BJ (cell line): Measurements from ENCODE around the gene GAB1. TPM values are rescaled to one million over a fixed set of nuclear protein-coding genes. Genes with fewer than 3 reads are reported as not detected.

ENCODE experiments used
- CTCF ChIA-PET: fragments of 350-600 bp; formaldehyde crosslinking; extraction: SDS; loops from one replicate; lab custom pipeline; 2021; ENCODE audit warnings: antibody characterized with exemption, inconsistent platforms; lab: Yijun Ruan, JAX
- POLR2A ChIA-PET: fragments of 300-600 bp; sonication (Branson Sonifier 250); formaldehyde crosslinking; extraction: SDS; loops from one replicate; lab custom pipeline; 2021; ENCODE audit warnings: antibody characterized with exemption; lab: Charles Lee
- DNase-seq: peaks from one replicate; pipeline ENCODE4 v3.0.0-alpha.2; 2011; ENCODE audit warnings: low read depth
- H3K27me3 ChIP-seq: 2 replicates; pipeline ENCODE4 v1.6.0; 2011; ENCODE audit warnings: low read length; ENCODE audit not compliant: control insufficient read depth, insufficient read depth
- H3K36me3 ChIP-seq: 2 replicates; pipeline ENCODE4 v1.5.1; 2011; ENCODE audit warnings: low read length; ENCODE audit not compliant: control insufficient read depth, insufficient read depth
- H3K4me3 ChIP-seq: 2 replicates; pipeline ENCODE4 v1.5.1; 2011; ENCODE audit warnings: low read depth, mild to moderate bottlenecking, control low read depth, low read length
- CTCF ChIP-seq: IDR thresholded peaks from 2 replicates; pipeline ENCODE4 v1.5.1; 2011; ENCODE audit warnings: low read depth, mild to moderate bottlenecking, control low read depth, inconsistent platforms, low read length, moderate library complexity; ENCODE audit not compliant: insufficient read depth
- polyA plus RNA-seq: library from polyadenylated mRNA; depleted of rRNA; stranded (reverse); fragments of >200 nt; gene quantifications from 2 replicates; pipeline ENCODE4 v1.2.3, GENCODE V29; 2011

GAB1 gene
- polyA plus RNA-seq, 1 experiment = 10.7 TPM

- CTCF ChIA-PET = interaction anchor here (0.6 to 0.9 kb wide), 2 partner anchors 10 to 117 kb away, joined by 3 read pairs; no protein-coding TSS in a partner anchor
- Histone ChIP-seq H3K36me3 (no peaks in the 10 kb centered on the region), H3K27me3 (no peaks in the 10 kb centered on the region; the same call in 1 of the 2 replicates), H3K4me3 (no peak overlapping the region)
- POLR2A ChIA-PET = no interaction called here
- no peak for TF ChIP-seq CTCF
- no peak for DNase-seq
Observed at GRCh38 chr4:143313521-143313920, 23.2 kb upstream of the GAB1 start.

GRCh38 chr4:143313996-143314395, 22.7 kb upstream of the GAB1 start:
- TF ChIP-seq CTCF = no peak
- no peak for DNase-seq
- no peaks in the 10 kb centered on the region for H3K36me3 ChIP-seq
- H3K4me3 ChIP-seq = no peak overlapping the region
- no peaks in the 10 kb centered on the region; the same call in 1 of the 2 replicates for H3K27me3 ChIP-seq
- ChIA-PET POLR2A (no interaction called here), CTCF (interaction anchor here (0.9 kb wide), 1 partner anchor 10 kb away, joined by 3 read pairs; no protein-coding TSS in a partner anchor)

GRCh38 chr4:143320113-143320512, 16.6 kb upstream of the GAB1 start:
- CTCF ChIA-PET = no interaction called here
- DNase-seq = no peak
- TF ChIP-seq CTCF = no peak
- Histone ChIP-seq H3K4me3 (no peak overlapping the region), H3K36me3 (no peaks in the 10 kb centered on the region), H3K27me3 (no peaks in the 10 kb centered on the region; the same call in 1 of the 2 replicates)
- POLR2A ChIA-PET = no interaction called here

GRCh38 chr4:143326735-143327134, 9.9 kb upstream of the GAB1 start:
- no peak for DNase-seq
- H3K4me3 ChIP-seq = no peak overlapping the region
- H3K27me3 ChIP-seq = no peaks in the 10 kb centered on the region
- CTCF ChIA-PET = no interaction called here
- H3K36me3 ChIP-seq = no peaks in the 10 kb centered on the region
- POLR2A ChIA-PET = no interaction called here
- no peak for TF ChIP-seq CTCF

- no peak for TF ChIP-seq CTCF
- Histone ChIP-seq H3K4me3 (no peak overlapping the region), H3K36me3 (no peaks in the 10 kb centered on the region), H3K27me3 (no peaks in the 10 kb centered on the region)
- no peak for DNase-seq
- CTCF ChIA-PET = interaction anchor here (0.9 kb wide), 1 partner anchor 21 kb away, joined by 3 read pairs; no protein-coding TSS in a partner anchor
- POLR2A ChIA-PET = no interaction called here
Observed at GRCh38 chr4:143329985-143330384, 6.7 kb upstream of the GAB1 start.
